Neural progenitor cell (in vitro differentiated cells): Measurements from ENCODE around the gene SLC39A10. TPM values are rescaled to one million over a fixed set of nuclear protein-coding genes. Genes with fewer than 3 reads are reported as not detected.

Experiments
- DNase-seq: peaks from one replicate; pipeline ENCODE4 v3.0.0-alpha.2; 2016; ENCODE audit warnings: low spot score
- H2AFZ ChIP-seq: fragments of 200-600 bp; sonication (generic); replicated peaks from 2 replicates; pipeline ENCODE4 v1.6.1; 2016; ENCODE audit warnings: antibody characterized with exemption
- H3F3A ChIP-seq: fragments of 200-600 bp; sonication (generic); 2 replicates; pipeline ENCODE4 v1.6.1; 2016; ENCODE audit warnings: antibody characterized with exemption, low read depth
- H3K27ac ChIP-seq: fragments of 200-600 bp; sonication (generic); 2 replicates; pipeline ENCODE4 v1.5.1; 2016; ENCODE audit warnings: mild to moderate bottlenecking
- H3K27me3 ChIP-seq: fragments of 200-600 bp; sonication (generic); 2 replicates; pipeline ENCODE4 v1.6.1; 2016; ENCODE audit warnings: mild to moderate bottlenecking, moderate library complexity
- H3K36me3 ChIP-seq: fragments of 200-600 bp; sonication (generic); 2 replicates; pipeline ENCODE4 v1.5.1; 2016
- H3K4me1 ChIP-seq: fragments of 200-600 bp; sonication (generic); 2 replicates; pipeline ENCODE4 v1.6.1; 2016; ENCODE audit warnings: mixed run types
- H3K4me2 ChIP-seq: fragments of 200-600 bp; sonication (generic); 2 replicates; pipeline ENCODE4 v1.6.1; 2016
- H3K4me3 ChIP-seq: fragments of 200-600 bp; sonication (generic); 2 replicates; pipeline ENCODE4 v1.5.1; 2016
- H3K79me2 ChIP-seq: fragments of 200-600 bp; sonication (generic); 2 replicates; pipeline ENCODE4 v1.6.1; 2016; ENCODE audit warnings: low read depth
- H3K9ac ChIP-seq: fragments of 200-600 bp; sonication (generic); 2 replicates; pipeline ENCODE4 v1.6.1; 2016
- H3K9me3 ChIP-seq: fragments of 200-600 bp; sonication (generic); 2 replicates; pipeline ENCODE4 v1.5.1; 2016; ENCODE audit warnings: low read depth
- H4K20me1 ChIP-seq: fragments of 200-600 bp; sonication (generic); 2 replicates; pipeline ENCODE4 v1.6.1; 2016; ENCODE audit warnings: low read depth
- H3K27ac Mint-ChIP-seq: 3 replicates; pipeline ENCODE4 v1.8.0; 2021; ENCODE audit warnings: mixed read lengths
- H3K27me3 Mint-ChIP-seq: 2 replicates; pipeline ENCODE4 v1.8.0; 2022; ENCODE audit warnings: low read depth, mild to moderate bottlenecking, inconsistent platforms, moderate library complexity, mixed read lengths; ENCODE audit not compliant: insufficient read depth
- H3K36me3 Mint-ChIP-seq: 3 replicates; pipeline ENCODE4 v1.8.0; 2021; ENCODE audit warnings: mixed read lengths
- H3K4me1 Mint-ChIP-seq: 3 replicates; pipeline ENCODE4 v1.8.0; 2021; ENCODE audit warnings: mixed read lengths
- H3K4me3 Mint-ChIP-seq: 3 replicates; pipeline ENCODE4 v1.8.0; 2021; ENCODE audit warnings: mild to moderate bottlenecking, moderate library complexity, mixed read lengths
- H3K9me3 Mint-ChIP-seq: 3 replicates; pipeline ENCODE4 v1.8.0; 2020; ENCODE audit warnings: mixed read lengths
- CTCF ChIP-seq: fragments of 200-600 bp; sonication (generic); IDR thresholded peaks from 2 replicates; pipeline ENCODE4 v1.5.1; 2017; ENCODE audit warnings: antibody characterized with exemption, mild to moderate bottlenecking
- EZH2 ChIP-seq: fragments of 200-600 bp; sonication (generic); IDR thresholded peaks from 2 replicates; pipeline ENCODE4 v1.6.1; 2017; ENCODE audit warnings: antibody characterized with exemption, mild to moderate bottlenecking, moderate library complexity
- EZH2phosphoT487 ChIP-seq: fragments of 200-600 bp; sonication (generic); IDR thresholded peaks from 2 replicates; pipeline ENCODE4 v1.6.1; 2017; ENCODE audit warnings: antibody characterized with exemption
- total RNA-seq: library from RNA; depleted of rRNA; stranded (reverse); fragments of >200 nt; gene quantifications from 2 replicates; pipeline ENCODE4 v1.2.3, GENCODE V29; 2015; ENCODE audit warnings: low replicate concordance

Gene SLC39A10
- total RNA-seq, 1 donor from 2014 or later, result 253 TPM

- H3K4me1 Mint-ChIP-seq, result peaks cover 16% of the 10 kb centered on the region
- no peak overlapping the region for H3K9ac ChIP-seq
- H3K27ac Mint-ChIP-seq, result peak overlapping the region; percentile 78
- no peaks in the 10 kb centered on the region for H3K36me3 ChIP-seq
- H2AFZ ChIP-seq, result peak overlapping the region; percentile 58
- TF ChIP-seq CTCF (no peak), EZH2 (no peak), EZH2phosphoT487 (no peak)
- H3K9me3 Mint-ChIP-seq, result peaks cover 3% of the 10 kb centered on the region
- H3K4me3 ChIP-seq, result peak overlapping the region; percentile 6
- no peaks in the 10 kb centered on the region for H3K36me3 Mint-ChIP-seq
- H3K27me3 ChIP-seq, result no peaks in the 10 kb centered on the region
- no peaks in the 10 kb centered on the region for H3K79me2 ChIP-seq
- H3K27me3 Mint-ChIP-seq, result no peaks in the 10 kb centered on the region
- peak overlapping the region; percentile 88 for H3K27ac ChIP-seq
- H4K20me1 ChIP-seq, result no peaks in the 10 kb centered on the region
- peaks cover 17% of the 10 kb centered on the region for H3K4me1 ChIP-seq
- peak overlapping the region; percentile 63 for H3K4me2 ChIP-seq
- peak; percentile 78 for DNase-seq
- no peaks in the 10 kb centered on the region for H3K9me3 ChIP-seq
- peaks cover 5% of the 10 kb centered on the region for H3F3A ChIP-seq
- no peak overlapping the region for H3K4me3 Mint-ChIP-seq
These were observed 44.2 kb upstream of the SLC39A10 start for GRCh38 chr2:195612611-195613495.

- Mint-ChIP-seq H3K4me1 (peaks cover 16% of the 10 kb centered on the region), H3K9me3 (peaks cover 3% of the 10 kb centered on the region), H3K27me3 (no peaks in the 10 kb centered on the region), H3K27ac (no peak overlapping the region), H3K36me3 (no peaks in the 10 kb centered on the region), H3K4me3 (no peak overlapping the region)
- Histone ChIP-seq H3K4me2 (peak overlapping the region; percentile 63), H2AFZ (no peak overlapping the region), H3K79me2 (no peaks in the 10 kb centered on the region), H3F3A (peaks cover 5% of the 10 kb centered on the region), H4K20me1 (no peaks in the 10 kb centered on the region), H3K36me3 (no peaks in the 10 kb centered on the region), H3K27me3 (no peaks in the 10 kb centered on the region), H3K4me3 (no peak overlapping the region), H3K9me3 (no peaks in the 10 kb centered on the region), H3K9ac (no peak overlapping the region), H3K27ac (no peak overlapping the region), H3K4me1 (peaks cover 17% of the 10 kb centered on the region)
- DNase-seq, result no peak
- no peak for TF ChIP-seq CTCF
- TF ChIP-seq EZH2phosphoT487, result no peak
- TF ChIP-seq EZH2, result no peak
These were observed 43.1 kb upstream of the SLC39A10 start for GRCh38 chr2:195613922-195614321.

GRCh38 chr2:195619590-195619989 lies 37.4 kb upstream of the SLC39A10 start:
- H3K79me2 ChIP-seq, result no peaks in the 10 kb centered on the region

More at GRCh38 chr2:195619590-195619989, 37.4 kb upstream of the SLC39A10 start:
- Histone ChIP-seq H3F3A (no peaks in the 10 kb centered on the region), H3K27ac (no peak overlapping the region), H4K20me1 (no peaks in the 10 kb centered on the region), H3K9ac (no peak overlapping the region), H3K4me3 (no peak overlapping the region), H3K4me1 (no peaks in the 10 kb centered on the region), H3K36me3 (no peaks in the 10 kb centered on the region), H3K27me3 (no peaks in the 10 kb centered on the region), H2AFZ (no peak overlapping the region), H3K4me2 (no peak overlapping the region), H3K9me3 (no peaks in the 10 kb centered on the region)
- Mint-ChIP-seq H3K4me1 (no peaks in the 10 kb centered on the region), H3K27ac (no peak overlapping the region), H3K4me3 (no peak overlapping the region), H3K27me3 (no peaks in the 10 kb centered on the region), H3K9me3 (peaks cover 3% of the 10 kb centered on the region), H3K36me3 (no peaks in the 10 kb centered on the region)
- no peak for TF ChIP-seq EZH2phosphoT487
- no peak for TF ChIP-seq EZH2
- TF ChIP-seq CTCF, result no peak
- DNase-seq, result no peak
